Muscle of leg (tissue), 11 donors: ENCODE results near the gene PPP2R2B. TPM values are rescaled to one million over a fixed set of nuclear protein-coding genes. Genes with fewer than 3 reads are reported as not detected.
"Not testable (repeated sequence)": the region's sequence is repeated elsewhere in the genome, so short reads cannot be mapped to it uniquely, and the experiment has no call there.

Source experiments
- DNase-seq: peaks from one replicate; pipeline ENCODE4 v3.0.0; 2013
- H3K27ac ChIP-seq: one replicate; pipeline ENCODE4 v1.5.1; 2013; ENCODE audit warnings: mild to moderate bottlenecking, low read length, control low read depth
- H3K27me3 ChIP-seq: one replicate; pipeline ENCODE4 v1.6.1; 2013; ENCODE audit warnings: low read length; ENCODE audit not compliant: control insufficient read depth, insufficient read depth
- H3K36me3 ChIP-seq: one replicate; pipeline ENCODE4 v1.6.1; 2013; ENCODE audit warnings: low read length; ENCODE audit not compliant: control insufficient read depth, insufficient read depth
- H3K4me1 ChIP-seq: one replicate; pipeline ENCODE4 v1.6.1; 2013; ENCODE audit warnings: low read length; ENCODE audit not compliant: control insufficient read depth, insufficient read depth
- H3K4me3 ChIP-seq: one replicate; pipeline ENCODE4 v1.5.1; 2013; ENCODE audit warnings: low read length, control low read depth
- H3K9me3 ChIP-seq: replicated peaks from 2 replicates; pipeline ENCODE4 v1.6.1; 2013; ENCODE audit warnings: low read depth, low read length; ENCODE audit not compliant: control insufficient read depth
- WGBS: methylation state at CpG from one replicate; pipeline ENCODE4 v1.1.5; 2013; ENCODE audit warnings: missing lambda C conversion rate; ENCODE audit not compliant: insufficient coverage; 5-methylcytosine and 5-hydroxymethylcytosine counted together
- polyA plus RNA-seq, 8 donors: library from polyadenylated mRNA; unstranded; fragments of 120-200 nt; gene quantifications; one replicate each; pipeline versions ENCODE4 v1.2.1 to v1.2.3, GENCODE V29; 2013; ENCODE audit warnings: inconsistent platforms in 1 of 8, low replicate concordance in 1 of 8; ENCODE audit not compliant: insufficient read length in 8 of 8, insufficient read depth in 1 of 8
- total RNA-seq: library from RNA; stranded (reverse); fragments of 120-200 nt; gene quantifications from one replicate; pipeline ENCODE4 v1.2.4, GENCODE V29; 2013

The PPP2R2B gene
- total and polyA plus RNA-seq, 9 donors = 0.63 to 4.2 (median 1.5) TPM

DNA sequence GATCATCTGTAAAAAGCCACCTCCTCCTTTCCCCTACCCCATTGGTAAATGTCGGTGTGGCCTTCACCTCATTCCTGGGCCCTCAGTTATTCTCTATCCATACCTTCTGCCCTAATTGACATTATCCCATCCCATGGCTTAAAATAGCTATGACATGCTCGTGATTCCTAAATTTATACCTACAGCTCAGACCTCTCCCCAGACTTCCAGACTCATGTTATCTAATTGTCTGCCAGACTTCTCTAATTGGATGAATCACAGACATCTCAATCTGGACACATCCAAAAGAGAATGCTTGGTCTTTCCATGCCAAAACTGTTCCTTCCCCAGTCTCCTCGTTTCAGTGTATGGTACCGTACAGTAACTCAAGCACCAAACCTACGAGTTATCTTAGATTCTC, 249.6 kb downstream of the PPP2R2B start:
- DNase-seq = no peak
- Histone ChIP-seq H3K9me3 (no peaks in the 10 kb centered on the region), H3K4me1 (no peaks in the 10 kb centered on the region), H3K4me3 (no peak overlapping the region), H3K27ac (no peak overlapping the region), H3K36me3 (no peaks in the 10 kb centered on the region), H3K27me3 (no peaks in the 10 kb centered on the region)
- 79% methylated on average over 5 of the region's 5 CpGs for WGBS

DNA sequence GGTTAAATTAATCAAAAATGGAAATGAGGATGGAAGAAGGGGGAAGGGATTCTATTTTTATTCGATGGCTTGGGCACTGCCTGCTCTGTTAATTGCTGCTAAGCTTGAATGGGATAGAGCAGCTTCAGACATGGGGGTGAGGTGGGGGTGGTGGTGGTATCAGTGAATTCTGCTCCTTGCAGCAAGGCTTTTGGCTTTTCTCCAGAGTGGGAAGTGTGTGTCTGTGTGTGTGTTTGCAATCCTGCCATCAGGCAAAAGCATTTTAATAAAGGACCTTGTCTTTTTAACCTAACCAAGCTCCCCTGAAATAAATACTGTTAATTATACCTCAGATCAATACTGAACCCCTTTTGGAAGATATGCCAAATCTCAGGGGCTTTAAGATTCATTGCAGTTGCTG, 251.6 kb downstream of the PPP2R2B start:
- Histone ChIP-seq H3K27me3 (no peaks in the 10 kb centered on the region), H3K4me3 (no peak overlapping the region), H3K9me3 (no peaks in the 10 kb centered on the region), H3K27ac (no peak overlapping the region), H3K4me1 (no peaks in the 10 kb centered on the region), H3K36me3 (no peaks in the 10 kb centered on the region)
- 83% methylated on average over 1 of the region's 1 CpG for WGBS
- DNase-seq = no peak

DNA sequence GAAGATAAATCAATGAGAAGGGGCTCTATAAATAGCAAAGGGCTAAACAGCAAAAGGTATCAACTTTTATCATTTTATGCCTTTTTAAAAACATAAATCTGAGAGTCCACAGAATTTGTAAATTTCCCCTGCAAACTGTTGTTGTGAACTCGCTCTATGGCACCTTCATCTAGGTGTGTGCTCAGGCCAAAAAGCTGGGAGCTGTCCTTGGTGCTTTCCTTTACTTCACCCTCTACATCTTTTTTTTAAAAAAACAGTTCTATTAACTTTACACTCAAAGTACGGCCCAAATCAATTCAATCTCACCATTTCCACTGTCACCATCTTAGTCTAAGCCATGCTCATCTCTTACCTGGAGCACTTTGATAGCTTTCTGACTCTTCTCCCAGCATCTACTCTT, 254.4 kb downstream of the PPP2R2B start:
- WGBS = 41% methylated on average over 2 of the region's 2 CpGs
- H3K4me1 ChIP-seq = no peaks in the 10 kb centered on the region
- H3K9me3 ChIP-seq = no peaks in the 10 kb centered on the region
- no peak overlapping the region for H3K27ac ChIP-seq
- no peaks in the 10 kb centered on the region for H3K36me3 ChIP-seq
- no peaks in the 10 kb centered on the region for H3K27me3 ChIP-seq
- DNase-seq = no peak
- no peak overlapping the region for H3K4me3 ChIP-seq

DNA sequence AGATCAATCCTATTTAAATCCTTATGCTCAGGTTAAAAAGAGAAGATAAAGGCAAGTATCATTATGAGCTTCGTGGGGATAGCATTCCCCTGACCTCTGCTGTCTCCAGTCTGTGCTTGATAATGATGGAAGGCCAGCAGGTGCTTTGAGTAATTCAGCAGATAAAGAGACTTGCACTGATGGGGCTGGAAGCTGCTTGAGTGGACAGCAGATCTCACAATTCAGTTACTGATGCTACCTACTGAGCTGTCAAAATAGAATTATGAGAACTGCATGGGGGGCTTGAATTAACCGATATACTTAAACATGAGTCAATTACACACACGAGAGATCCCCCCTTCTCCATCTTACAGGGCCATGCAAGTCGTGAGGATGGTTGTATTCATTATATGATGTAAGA, 254.9 kb downstream of the PPP2R2B start:
- no peak for DNase-seq
- no CpG with 5 or more reads among the region's 4 CpGs for WGBS

DNA sequence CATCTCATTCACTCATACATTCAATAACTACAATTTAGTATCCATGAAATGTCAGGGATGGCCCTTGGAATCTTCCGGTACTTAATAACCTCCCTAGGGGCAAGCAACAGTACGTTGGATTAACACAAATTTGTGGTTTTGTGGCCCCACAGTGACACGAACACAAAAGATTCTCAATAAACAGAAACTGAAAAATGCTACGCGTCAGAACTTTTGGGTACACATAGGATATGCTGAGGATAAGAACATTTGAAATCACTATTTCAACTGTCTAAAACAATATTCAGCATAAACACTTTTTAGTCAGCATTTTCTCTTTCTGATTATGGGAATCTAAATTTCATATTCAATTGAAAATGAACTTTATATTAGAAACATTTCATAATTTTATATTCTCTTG, 255.5 kb downstream of the PPP2R2B start:
- Histone ChIP-seq H3K4me3 (no peak overlapping the region), H3K27ac (no peak overlapping the region), H3K4me1 (no peaks in the 10 kb centered on the region), H3K36me3 (no peaks in the 10 kb centered on the region), H3K9me3 (no peaks in the 10 kb centered on the region), H3K27me3 (no peaks in the 10 kb centered on the region)
- no peak for DNase-seq
- WGBS = no CpG with 5 or more reads among the region's 5 CpGs

More for the DNA sequence above, 254.9 kb downstream of the PPP2R2B start:
- Histone ChIP-seq H3K9me3 (no peaks in the 10 kb centered on the region), H3K36me3 (no peaks in the 10 kb centered on the region), H3K27ac (no peak overlapping the region), H3K4me1 (no peaks in the 10 kb centered on the region), H3K4me3 (no peak overlapping the region), H3K27me3 (no peaks in the 10 kb centered on the region)

DNA sequence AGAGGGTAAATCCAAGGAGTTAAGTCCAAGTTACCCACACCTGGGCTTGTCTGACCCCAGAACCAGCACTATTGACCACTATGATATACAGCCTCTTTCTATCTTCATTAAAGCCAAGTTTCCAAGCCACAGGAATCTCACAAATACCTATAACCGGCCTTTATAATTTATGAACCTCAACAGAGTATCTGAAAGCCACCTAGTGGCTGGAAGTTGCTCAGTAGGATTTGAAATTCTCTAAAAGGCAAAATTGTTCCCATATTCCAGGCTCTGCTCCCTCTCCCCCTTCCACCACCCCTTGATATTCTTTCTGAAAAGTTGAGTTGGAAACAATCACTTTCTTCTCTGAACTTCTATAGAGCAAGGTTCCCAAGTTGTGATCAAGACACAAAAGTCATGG, 256.2 kb downstream of the PPP2R2B start:
- Histone ChIP-seq H3K36me3 (no peaks in the 10 kb centered on the region), H3K27ac (no peak overlapping the region), H3K4me1 (no peaks in the 10 kb centered on the region), H3K4me3 (no peak overlapping the region), H3K27me3 (no peaks in the 10 kb centered on the region), H3K9me3 (no peaks in the 10 kb centered on the region)
- no CpG with 5 or more reads among the region's 1 CpG for WGBS
- no peak for DNase-seq

DNA sequence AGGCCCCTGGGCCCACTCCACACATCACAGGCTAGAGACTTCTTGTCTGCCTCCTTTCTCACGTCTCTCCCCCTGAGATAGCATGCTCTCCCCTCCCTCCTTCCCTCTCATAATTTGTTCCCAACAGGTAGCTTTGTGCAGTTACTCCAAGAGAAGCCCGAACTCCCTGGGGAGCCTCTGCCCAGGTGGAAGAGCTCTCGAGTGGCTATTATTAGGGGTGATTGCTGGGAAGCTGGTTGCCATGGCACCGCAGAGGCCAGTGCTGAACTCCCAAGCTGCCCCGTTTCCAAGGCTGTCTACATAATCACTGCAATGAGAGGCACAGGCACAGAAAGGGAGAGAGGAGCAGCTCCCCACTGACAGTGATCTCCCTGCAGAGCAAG, 257.9 kb downstream of the PPP2R2B start:
- no peaks in the 10 kb centered on the region for H3K36me3 ChIP-seq
- H3K4me3 ChIP-seq = no peak overlapping the region
- H3K9me3 ChIP-seq = no peaks in the 10 kb centered on the region
- no peak for DNase-seq
- H3K4me1 ChIP-seq = no peaks in the 10 kb centered on the region
- 32% methylated on average over 4 of the region's 5 CpGs for WGBS
- H3K27ac ChIP-seq = no peak overlapping the region
- no peaks in the 10 kb centered on the region for H3K27me3 ChIP-seq

DNA sequence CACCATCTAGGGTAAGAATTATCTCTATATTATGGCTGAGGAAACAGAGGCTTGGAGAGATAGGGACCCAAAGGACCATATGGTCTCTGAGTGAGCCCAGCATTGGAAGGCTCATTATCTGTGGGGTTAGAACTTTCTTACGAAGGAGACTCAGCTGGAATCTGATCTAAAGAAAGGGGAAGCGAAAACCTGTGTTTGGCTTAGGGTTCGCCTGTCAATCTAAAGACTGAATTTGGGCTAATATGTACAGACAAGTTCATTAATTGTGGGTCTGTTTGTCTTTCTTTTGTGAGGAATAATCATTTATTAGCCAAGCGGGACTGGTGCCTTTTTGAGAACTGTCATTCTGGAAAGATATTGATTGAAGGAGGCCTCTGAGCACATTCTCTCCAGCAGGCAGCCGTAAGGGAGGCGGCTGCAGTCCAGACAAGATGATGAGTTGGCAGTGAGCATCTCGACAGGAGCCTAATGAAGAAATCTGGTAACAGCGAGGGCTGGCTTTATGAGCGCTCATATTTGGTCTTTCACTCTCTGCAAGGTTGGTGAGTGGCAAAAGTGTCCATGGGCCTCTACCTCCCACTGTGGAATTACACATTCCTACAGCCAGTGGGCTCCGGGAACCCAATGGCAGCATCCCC, 258.4 kb downstream of the PPP2R2B start:
- Histone ChIP-seq H3K4me1 (no peaks in the 10 kb centered on the region), H3K36me3 (no peaks in the 10 kb centered on the region), H3K9me3 (no peaks in the 10 kb centered on the region), H3K27me3 (no peaks in the 10 kb centered on the region), H3K4me3 (no peak overlapping the region), H3K27ac (no peak overlapping the region)
- DNase-seq = no peak
- 74% methylated on average over 10 of the region's 10 CpGs for WGBS

DNA sequence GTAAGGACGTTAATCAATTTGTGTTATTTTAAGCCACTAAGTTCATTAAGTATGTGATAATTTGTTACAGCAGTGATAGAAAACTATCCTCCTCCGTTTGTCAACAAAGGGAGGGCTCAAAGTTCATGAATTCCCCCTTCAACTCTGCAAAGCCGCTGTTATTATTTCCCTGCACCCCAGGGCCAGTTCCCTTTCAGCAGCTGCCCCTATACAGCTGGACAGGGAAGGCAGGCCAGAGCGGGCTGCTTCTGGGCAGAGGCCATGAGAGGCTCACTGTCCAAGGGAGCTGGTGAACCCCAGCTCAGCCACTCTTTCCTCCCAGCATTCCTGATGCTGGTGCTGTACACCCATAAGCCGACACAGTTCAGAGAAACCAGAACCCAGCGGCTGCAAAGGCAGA, 260.1 kb downstream of the PPP2R2B start:
- 89% methylated on average over 3 of the region's 6 CpGs for WGBS
- Histone ChIP-seq H3K4me3 (no peak overlapping the region), H3K27ac (no peak overlapping the region), H3K27me3 (no peaks in the 10 kb centered on the region), H3K4me1 (no peaks in the 10 kb centered on the region), H3K36me3 (no peaks in the 10 kb centered on the region), H3K9me3 (no peaks in the 10 kb centered on the region)
- no peak for DNase-seq

DNA sequence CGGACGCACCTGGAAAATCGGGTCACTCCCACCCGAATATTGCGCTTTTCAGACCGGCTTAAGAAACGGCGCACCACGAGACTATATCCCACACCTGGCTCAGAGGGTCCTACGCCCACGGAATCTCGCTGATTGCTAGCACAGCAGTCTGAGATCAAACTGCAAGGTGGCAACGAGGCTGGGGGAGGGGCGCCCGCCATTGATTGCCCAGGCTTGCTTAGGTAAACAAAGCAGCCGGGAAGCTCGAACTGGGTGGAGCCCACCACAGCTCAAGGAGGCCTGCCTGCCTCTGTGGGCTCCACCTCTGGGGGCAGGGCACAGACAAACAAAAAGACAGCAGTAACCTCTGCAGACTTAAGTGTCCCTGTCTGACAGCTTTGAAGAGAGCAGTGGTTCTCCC, 268.8 kb downstream of the PPP2R2B start:
- DNase-seq, H3K9me3 ChIP-seq, H3K4me3 ChIP-seq, H3K4me1 ChIP-seq, H3K27ac ChIP-seq, H3K27me3 ChIP-seq, H3K36me3 ChIP-seq: not testable (repeated sequence)
- no CpG with 5 or more reads among the region's 17 CpGs for WGBS

DNA sequence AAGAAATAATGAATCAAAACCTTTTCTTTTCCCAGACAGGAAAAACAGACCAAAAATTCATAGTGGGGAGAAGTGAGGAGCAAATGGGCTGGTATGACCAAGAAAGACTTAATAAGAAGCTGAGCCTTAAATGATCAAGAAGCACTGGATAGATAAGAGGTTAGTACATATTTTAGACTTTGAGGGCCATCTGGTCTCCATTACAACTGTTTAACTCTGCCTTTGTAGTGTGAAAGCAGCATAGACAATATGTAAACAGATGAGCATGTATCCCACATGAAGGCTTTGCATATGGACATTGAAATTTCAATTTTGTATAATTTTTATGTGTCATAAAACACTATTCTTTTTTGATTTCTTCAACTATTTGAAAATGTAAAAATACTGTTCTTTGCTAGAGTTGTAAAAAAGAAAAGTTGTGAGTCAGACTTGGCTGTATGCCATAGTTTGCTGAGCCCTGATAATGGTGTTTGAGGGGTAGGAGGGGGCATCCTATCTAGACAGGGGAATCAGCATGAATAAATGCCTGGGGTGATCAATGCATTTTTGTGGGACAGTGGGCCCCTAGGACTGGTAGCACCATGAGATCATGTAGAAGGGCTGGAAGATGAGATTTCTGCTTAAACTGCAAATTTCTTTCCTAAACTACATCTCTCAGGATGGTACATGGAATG, 270.8 kb downstream of the PPP2R2B start:
- Histone ChIP-seq H3K27me3 (no peaks in the 10 kb centered on the region), H3K36me3 (no peaks in the 10 kb centered on the region), H3K9me3 (no peaks in the 10 kb centered on the region), H3K27ac (no peak overlapping the region), H3K4me3 (no peak overlapping the region), H3K4me1 (no peaks in the 10 kb centered on the region)
- DNase-seq = no peak
